ENCODE results near the gene HERC3. TPM values are rescaled to one million over a fixed set of nuclear protein-coding genes. Genes with fewer than 3 reads are reported as not detected.

HERC3 gene
- total and polyA plus RNA-seq, 4 donors = 5.1 to 22.1 (median 10.0) TPM

GRCh38 chr4:88584471-88584900 is 7.8 kb upstream of the HERC3 start:
- TF ChIP-seq CTCF (IDR thresholded peaks at IDR 0.05; ENCODE audit: low read depth, low read length, missing input control) (no peak), REST (IDR thresholded peaks at IDR 0.05) (no peak), RXRA (IDR thresholded peaks at IDR 0.05) (no peak), RAD21 (IDR thresholded peaks at IDR 0.05) (no peak), ATF3 (IDR thresholded peaks at IDR 0.05) (no peak), SP1 (IDR thresholded peaks at IDR 0.05) (no peak), ZBTB33 (IDR thresholded peaks at IDR 0.05) (no peak), FOXA2 (IDR thresholded peaks at IDR 0.05) (no peak), YY1 (IDR thresholded peaks at IDR 0.05) (no peak), JUND (IDR thresholded peaks at IDR 0.05) (no peak), GABPA (IDR thresholded peaks at IDR 0.05 in 1 of 2, conservative IDR thresholded peaks at IDR 0.05 in 1 of 2) (no peak)
- Histone ChIP-seq H3K9me3 (ENCODE audit: control insufficient read depth in 4 of 4, low read length in 3 of 4) (peaks cover 0 to 3% (median 0%) of the 10 kb centered on the region in 4 donors), H3K9ac (ENCODE audit: low read depth in 1 of 2, low read length in 2 of 2) (no peak overlapping the region), H3K27ac (ENCODE audit: low read depth in 1 of 2, low read length in 2 of 2) (no peak overlapping the region), H3K36me3 (ENCODE audit: control insufficient read depth in 4 of 4, insufficient read depth in 3 of 4, low read depth in 1 of 4, low read length in 3 of 4) (no peaks in the 10 kb centered on the region), H3K4me3 (ENCODE audit: low read depth in 1 of 3, low read length in 3 of 3) (no peak overlapping the region), H3K4me1 (ENCODE audit: control insufficient read depth in 4 of 4, insufficient read depth in 4 of 4, low read length in 3 of 4) (peaks cover 0 to 4% (median 0%) of the 10 kb centered on the region in 4 donors), H3K27me3 (ENCODE audit: control insufficient read depth in 4 of 4, insufficient read depth in 4 of 4, low read length in 3 of 4) (no peaks in the 10 kb centered on the region)
- DNase-seq (ENCODE audit: low spot score) = no peak
- WGBS = 79% methylated on average over 2 of the region's 2 CpGs

- no peaks in the 10 kb centered on the region for H3K27me3 ChIP-seq (ENCODE audit: control insufficient read depth in 4 of 4, insufficient read depth in 4 of 4, low read length in 3 of 4)
- no peak overlapping the region for H3K9ac ChIP-seq (ENCODE audit: low read depth in 1 of 2, low read length in 2 of 2)
- H3K4me3 ChIP-seq (ENCODE audit: low read depth in 1 of 3, low read length in 3 of 3) = no peak overlapping the region
- no peak for TF ChIP-seq RAD21 (IDR thresholded peaks at IDR 0.05)
- no peak for TF ChIP-seq MAX (IDR thresholded peaks at IDR 0.05)
- TF ChIP-seq HNF4G (IDR thresholded peaks at IDR 0.05) = no peak
- no peak for TF ChIP-seq GABPA (IDR thresholded peaks at IDR 0.05 in 1 of 2, conservative IDR thresholded peaks at IDR 0.05 in 1 of 2)
- no peak for TF ChIP-seq CTCF (IDR thresholded peaks at IDR 0.05; ENCODE audit: low read depth, low read length, missing input control)
- WGBS = 93% methylated on average over 3 of the region's 3 CpGs
- no peak overlapping the region for H3K27ac ChIP-seq (ENCODE audit: low read depth in 1 of 2, low read length in 2 of 2)
- no peak for DNase-seq (ENCODE audit: low spot score)
- H3K36me3 ChIP-seq (ENCODE audit: control insufficient read depth in 4 of 4, insufficient read depth in 3 of 4, low read depth in 1 of 4, low read length in 3 of 4) = no peaks in the 10 kb centered on the region
- peaks cover 0 to 3% (median 0%) of the 10 kb centered on the region in 4 donors for H3K9me3 ChIP-seq (ENCODE audit: control insufficient read depth in 4 of 4, low read length in 3 of 4)
- H3K4me1 ChIP-seq (ENCODE audit: control insufficient read depth in 4 of 4, insufficient read depth in 4 of 4, low read length in 3 of 4) = peaks cover 0 to 4% (median 0%) of the 10 kb centered on the region in 4 donors
Measured at GRCh38 chr4:88585917-88586316, 6.4 kb upstream of the HERC3 start.

Measured in liver (tissue), 9 donors.